IMR-90 (cell line): Measurements from ENCODE around the gene ROBO2. TPM values are rescaled to one million over a fixed set of nuclear protein-coding genes. Genes with fewer than 3 reads are reported as not detected.
A peak's percentile ranks its signal among the peaks of the same experiment; 100 is the strongest.

Source experiments
- ATAC-seq: fragments of 200-7000 bp; cut with Tn5 transposase; 2 replicates; pipeline ENCODE4 v1.9.1; 2020; ENCODE audit warnings: low read depth, mild to moderate bottlenecking, moderate library complexity
- BruUV-seq: library from RNA; stranded (reverse); fragments of 400-500 nt; replicated peaks from 2 replicates; lab custom pipeline; 2021; lab: Mats Ljungman, UMichigan
- CTCF ChIA-PET: fragments of 300-600 bp; formaldehyde crosslinking; extraction: SDS; loops from one replicate; lab custom pipeline; 2021; ENCODE audit warnings: antibody characterized with exemption; lab: Yijun Ruan, JAX
- POLR2A ChIA-PET: fragments of 300-600 bp; sonication (Branson Sonifier 250); formaldehyde crosslinking; loops from one replicate; lab custom pipeline; 2022; ENCODE audit warnings: antibody characterized with exemption; ENCODE audit not compliant: unreplicated experiment; lab: Charles Lee
- DNase-seq: peaks from one replicate; pipeline ENCODE4 v3.0.0; 2013
- H2AFZ ChIP-seq: replicated peaks from 2 replicates; pipeline ENCODE3; 2013; ENCODE audit warnings: low read length, mild to moderate bottlenecking; ENCODE audit not compliant: poor library complexity
- H2AK5ac ChIP-seq: 2 replicates; pipeline ENCODE4 v1.6.1; 2013; ENCODE audit warnings: low read depth, low read length, inconsistent platforms
- H2AK9ac ChIP-seq: replicated peaks from 2 replicates; pipeline ENCODE3; 2013; ENCODE audit warnings: mild to moderate bottlenecking, low read depth, low read length, moderate library complexity; ENCODE audit not compliant: poor library complexity
- H2BK120ac ChIP-seq: 2 replicates; pipeline ENCODE4 v1.6.1; 2013; ENCODE audit warnings: low read depth, low read length, inconsistent platforms
- H2BK15ac ChIP-seq: 3 replicates; pipeline ENCODE4 v1.6.1; 2013; ENCODE audit warnings: low read depth, low read length, inconsistent platforms
- H2BK20ac ChIP-seq: 2 replicates; pipeline ENCODE4 v1.6.1; 2013; ENCODE audit warnings: low read depth, mild to moderate bottlenecking, inconsistent platforms, low read length, moderate library complexity
- H2BK5ac ChIP-seq: 2 replicates; pipeline ENCODE4 v1.6.1; 2013; ENCODE audit warnings: mild to moderate bottlenecking, low read depth, low read length, inconsistent platforms; ENCODE audit not compliant: poor library complexity, severe bottlenecking
- H3K14ac ChIP-seq: replicated peaks from 2 replicates; pipeline ENCODE4 v1.6.1; 2013; ENCODE audit warnings: low read depth, low read length, inconsistent platforms
- H3K18ac ChIP-seq: 2 replicates; pipeline ENCODE4 v1.6.1; 2013; ENCODE audit warnings: low read depth, low read length, control low read depth
- H3K23ac ChIP-seq: 2 replicates; pipeline ENCODE4 v1.6.1; 2013; ENCODE audit warnings: low read depth, low read length, inconsistent platforms
- H3K27ac ChIP-seq: 2 replicates; pipeline ENCODE4 v1.5.1; 2013; ENCODE audit warnings: mild to moderate bottlenecking, control low read depth, low read length; ENCODE audit not compliant: insufficient read depth
- H3K27me3 ChIP-seq: 2 replicates; pipeline ENCODE4 v1.6.1; 2013; ENCODE audit warnings: low read length; ENCODE audit not compliant: control insufficient read depth, insufficient read depth
- H3K36me3 ChIP-seq: 2 replicates; pipeline ENCODE4 v1.6.1; 2013; ENCODE audit warnings: low read length, mixed read lengths; ENCODE audit not compliant: control insufficient read depth, insufficient read depth
- H3K4ac ChIP-seq: 2 replicates; pipeline ENCODE4 v1.6.1; 2013; ENCODE audit warnings: low read depth, low read length, inconsistent platforms
- H3K4me1 ChIP-seq: 2 replicates; pipeline ENCODE4 v1.6.1; 2013; ENCODE audit warnings: low read length, mixed read lengths; ENCODE audit not compliant: control insufficient read depth, insufficient read depth
- H3K4me2 ChIP-seq: 2 replicates; pipeline ENCODE4 v1.6.1; 2013; ENCODE audit warnings: low read depth, mild to moderate bottlenecking, control low read depth, low read length, moderate library complexity
- H3K4me3 ChIP-seq: 2 replicates; pipeline ENCODE4 v1.5.1; 2013; ENCODE audit warnings: low read depth, mild to moderate bottlenecking, control low read depth, low read length, moderate library complexity; ENCODE audit not compliant: insufficient read depth
- H3K56ac ChIP-seq: 2 replicates; pipeline ENCODE4 v1.6.1; 2013; ENCODE audit warnings: low read length, inconsistent platforms; ENCODE audit not compliant: insufficient read depth; ENCODE audit errors: extremely low read depth
- H3K79me1 ChIP-seq, 2 experiments: 2 replicates each; pipeline ENCODE4 v1.6.1; 2013; ENCODE audit warnings: low read length in 2 of 2, inconsistent platforms in 1 of 2, low read depth in 1 of 2
- H3K9ac ChIP-seq: 2 replicates; pipeline ENCODE4 v1.6.1; 2013; ENCODE audit warnings: low read depth, low read length, control low read depth
- H3K9me1 ChIP-seq: 2 replicates; pipeline ENCODE4 v1.6.1; 2013; ENCODE audit warnings: low read length, inconsistent platforms; ENCODE audit not compliant: insufficient read depth
- H3K9me3 ChIP-seq: 2 replicates; pipeline ENCODE4 v1.6.1; 2013; ENCODE audit warnings: low read length; ENCODE audit not compliant: control insufficient read depth, insufficient read depth
- H4K20me1 ChIP-seq: 2 replicates; pipeline ENCODE4 v1.6.1; 2013; ENCODE audit warnings: low read length, inconsistent platforms; ENCODE audit not compliant: insufficient read depth
- H4K5ac ChIP-seq: 2 replicates; pipeline ENCODE4 v1.6.1; 2013; ENCODE audit warnings: mild to moderate bottlenecking, low read depth, low read length, control low read depth
- H4K8ac ChIP-seq, 2 experiments: 2 replicates each; pipeline ENCODE4 v1.6.1; 2013; ENCODE audit warnings: low read depth in 2 of 2, low read length in 2 of 2, control low read depth in 1 of 2, inconsistent platforms in 1 of 2
- H4K91ac ChIP-seq: 2 replicates; pipeline ENCODE4 v1.6.1; 2013; ENCODE audit warnings: low read depth, low read length, inconsistent platforms; ENCODE audit not compliant: insufficient read depth
- ELK1 ChIP-seq: fragments of 150-350 bp; IDR thresholded peaks from 2 replicates; pipeline ENCODE4 v1.6.1; 2016; ENCODE audit warnings: low read depth, mild to moderate bottlenecking, low read length, moderate library complexity, borderline replicate concordance
- MAFK ChIP-seq: IDR thresholded peaks from 2 replicates; pipeline ENCODE4 v1.6.1; 2012; ENCODE audit warnings: low read depth, low read length, improper control_type of control experiment
- RAD21 ChIP-seq: IDR thresholded peaks from 2 replicates; pipeline ENCODE4 v1.6.1; 2012; ENCODE audit warnings: low read length, improper control_type of control experiment
- WGBS, 2 experiments: methylation state at CpG; one replicate each; pipeline versions ENCODE4 v1.1.5 to v1.1.7; 2013; ENCODE audit warnings: missing lambda C conversion rate in 2 of 2; ENCODE audit not compliant: insufficient read length in 1 of 2; ENCODE audit errors: extremely low coverage in 2 of 2; 5-methylcytosine and 5-hydroxymethylcytosine counted together
- dilution Hi-C: fragments of 300-500 bp; cut with HindIII; formaldehyde crosslinking; loops from one replicate; pipeline ENCODE4 v1.14.3; 2018; ENCODE audit warnings: low sequenced_read_pairs; ENCODE audit not compliant: unreplicated experiment
- in situ Hi-C: fragments of 300-500 bp; cut with MboI; formaldehyde crosslinking; loops from 3 replicates; pipeline ENCODE4 v1.14.3; 2019; ENCODE audit warnings: low sequenced_read_pairs, inconsistent platforms, mixed read lengths
- intact Hi-C: fragments of 100-400 bp; cut with micrococcal nuclease; formaldehyde crosslinking; loops from 2 replicates; pipeline ENCODE4 v1.10.0; 2022
- polyA plus RNA-seq, 3 experiments: library from polyadenylated mRNA; depleted of rRNA; stranded (reverse); fragments of >200 nt; gene quantifications; 2 replicates each; pipeline ENCODE4 v1.2.3, GENCODE V29; 2012; ENCODE audit warnings: low replicate concordance in 1 of 3
- total RNA-seq: library from RNA; depleted of rRNA; stranded (reverse); fragments of >200 nt; gene quantifications from 2 replicates; pipeline ENCODE4 v1.2.3, GENCODE V29; 2012

The ROBO2 gene
- total and polyA plus RNA-seq, 2 of the 4 experiments (the other 2 are of a cell fraction), result 9.3 to 14.5 TPM

- TF ChIP-seq RAD21, result no peak
- peak; percentile 99 for TF ChIP-seq MAFK
- no peak for TF ChIP-seq ELK1
- H2AFZ ChIP-seq, result no peak overlapping the region
- no peak overlapping the region for H2BK15ac ChIP-seq
- H3K27me3 ChIP-seq, result no peaks in the 10 kb centered on the region
- H3K79me1 ChIP-seq, result no peaks in the 10 kb centered on the region
- no peak overlapping the region for H4K8ac ChIP-seq
- H3K9me3 ChIP-seq, result peaks cover 4% of the 10 kb centered on the region; the same call in 1 of the 2 replicates
- intact Hi-C loops (no loop called here), in situ Hi-C loops (no loop called here), dilution Hi-C loops (no loop called here)
- no peak overlapping the region for H2AK5ac ChIP-seq
- H3K9me1 ChIP-seq, result no peaks in the 10 kb centered on the region
- no peak overlapping the region for H3K4me3 ChIP-seq
- BruUV-seq, result no TSS peak
- H3K9ac ChIP-seq, result no peak overlapping the region
- H4K20me1 ChIP-seq, result no peaks in the 10 kb centered on the region
- no peaks in the 10 kb centered on the region for H3K4me1 ChIP-seq
- no peak overlapping the region for H3K27ac ChIP-seq
- no peak overlapping the region for H3K23ac ChIP-seq
- no peak overlapping the region for H3K4me2 ChIP-seq
- no peak overlapping the region for H2BK5ac ChIP-seq
- no peak overlapping the region for H3K4ac ChIP-seq
- DNase-seq, result no peak
- no peak overlapping the region for H2BK20ac ChIP-seq
- no peak overlapping the region for H2BK120ac ChIP-seq
- no peak overlapping the region for H3K14ac ChIP-seq
- no peak overlapping the region for H4K5ac ChIP-seq
- H4K91ac ChIP-seq, result no peak overlapping the region
- no peak overlapping the region for H2AK9ac ChIP-seq
- no CpG with 5 or more reads among the region's 1 CpG for WGBS, 2 experiments
- ATAC-seq, result no peak
- no peak overlapping the region for H3K56ac ChIP-seq
- ChIA-PET POLR2A (no interaction called here), CTCF (no interaction called here)
- H3K18ac ChIP-seq, result no peak overlapping the region
- no peaks in the 10 kb centered on the region for H3K36me3 ChIP-seq
Measured at GRCh38 chr3:77605865-77606264, 566.0 kb downstream of the ROBO2 start.
